Measurements from ENCODE around the gene PPP5C. TPM values are rescaled to one million over a fixed set of nuclear protein-coding genes. Genes with fewer than 3 reads are reported as not detected.

PPP5C gene
- total RNA-seq, 4 donors from 2014 or later: 38.2 to 66.0 (median 51.3) TPM

- H3K27me3 ChIP-seq: peaks cover 21% of the 10 kb centered on the region
- TF ChIP-seq CTCF (IDR thresholded peaks at IDR 0.05) (no peak), POLR2A (IDR thresholded peaks at IDR 0.05) (no peak), EP300 (IDR thresholded peaks at IDR 0.05) (no peak), POLR2AphosphoS5 (IDR thresholded peaks at IDR 0.05) (no peak)
Measured at GRCh38 chr19:46422344-46422743, 75.5 kb downstream of the PPP5C start.

GRCh38 chr19:46423188-46423587, 76.3 kb downstream of the PPP5C start:
- WGBS: 78% methylated on average over 5 of the region's 5 CpGs
- Histone ChIP-seq H3K27me3 (peaks cover 29% of the 10 kb centered on the region), H3K36me3 (no peaks in the 10 kb centered on the region)

More at GRCh38 chr19:46422344-46422743, 75.5 kb downstream of the PPP5C start:
- no peaks in the 10 kb centered on the region for H3K9me3 ChIP-seq
- no peak overlapping the region for H3K4me3 ChIP-seq
- no peak overlapping the region for H3K27ac ChIP-seq
- H3K4me1 ChIP-seq: peaks cover 13% of the 10 kb centered on the region
- H3K36me3 ChIP-seq: no peaks in the 10 kb centered on the region
- WGBS: 86% methylated on average over 1 of the region's 2 CpGs
- no peak for DNase-seq (ENCODE audit: low spot score in 2 of 2)

GRCh38 chr19:46426035-46426505, 79.2 kb downstream of the PPP5C start:
- Histone ChIP-seq H3K4me1 (peaks cover 24% of the 10 kb centered on the region), H3K27ac (no peak overlapping the region), H3K4me3 (peak overlapping the region; percentile 49), H3K36me3 (no peaks in the 10 kb centered on the region), H3K27me3 (peaks cover 44% of the 10 kb centered on the region), H3K9me3 (no peaks in the 10 kb centered on the region)
- DNase-seq (ENCODE audit: low spot score in 2 of 2): no peak
- 2% methylated on average over 8 of the region's 10 CpGs for WGBS
- TF ChIP-seq POLR2AphosphoS5 (IDR thresholded peaks at IDR 0.05) (no peak), POLR2A (IDR thresholded peaks at IDR 0.05) (no peak), EP300 (IDR thresholded peaks at IDR 0.05) (no peak)

More at GRCh38 chr19:46423188-46423587, 76.3 kb downstream of the PPP5C start:
- H3K4me3 ChIP-seq: no peak overlapping the region
- TF ChIP-seq POLR2AphosphoS5 (IDR thresholded peaks at IDR 0.05): no peak
- no peak for TF ChIP-seq CTCF (IDR thresholded peaks at IDR 0.05)
- TF ChIP-seq POLR2A (IDR thresholded peaks at IDR 0.05): no peak
- TF ChIP-seq EP300 (IDR thresholded peaks at IDR 0.05): no peak
- peaks cover 14% of the 10 kb centered on the region for H3K4me1 ChIP-seq
- no peak for DNase-seq (ENCODE audit: low spot score in 2 of 2)
- no peak overlapping the region for H3K27ac ChIP-seq
- H3K9me3 ChIP-seq: no peaks in the 10 kb centered on the region

GRCh38 chr19:46426506-46427162, 79.7 kb downstream of the PPP5C start:
- peaks cover 44% of the 10 kb centered on the region for H3K27me3 ChIP-seq
- WGBS: 8% methylated on average over 22 of the region's 32 CpGs
- TF ChIP-seq CTCF (IDR thresholded peaks at IDR 0.05): no peak
- no peak for TF ChIP-seq POLR2AphosphoS5 (IDR thresholded peaks at IDR 0.05)
- TF ChIP-seq POLR2A (IDR thresholded peaks at IDR 0.05): no peak
- TF ChIP-seq EP300 (IDR thresholded peaks at IDR 0.05): no peak
- H3K4me3 ChIP-seq: peak overlapping the region; percentile 49
- DNase-seq (ENCODE audit: low spot score in 2 of 2): no peak
- H3K27ac ChIP-seq: no peak overlapping the region
- H3K9me3 ChIP-seq: no peaks in the 10 kb centered on the region
- H3K4me1 ChIP-seq: peaks cover 24% of the 10 kb centered on the region
- no peaks in the 10 kb centered on the region for H3K36me3 ChIP-seq

GRCh38 chr19:46427518-46428045, 80.7 kb downstream of the PPP5C start:
- peaks cover 48% of the 10 kb centered on the region for H3K27me3 ChIP-seq
- no peak overlapping the region for H3K27ac ChIP-seq
- no peak for TF ChIP-seq POLR2AphosphoS5 (IDR thresholded peaks at IDR 0.05)
- TF ChIP-seq CTCF (IDR thresholded peaks at IDR 0.05): no peak
- TF ChIP-seq EP300 (IDR thresholded peaks at IDR 0.05): no peak
- 87% methylated on average over 13 of the region's 17 CpGs for WGBS
- H3K4me1 ChIP-seq: peaks cover 24% of the 10 kb centered on the region
- H3K4me3 ChIP-seq: no peak overlapping the region
- no peaks in the 10 kb centered on the region for H3K36me3 ChIP-seq
- H3K9me3 ChIP-seq: no peaks in the 10 kb centered on the region
- DNase-seq (ENCODE audit: low spot score in 2 of 2): no peak
